Nucleus accumbens (tissue), 56 donors: ENCODE measurements around the gene OR7C2.
"Not testable (repeated sequence)": the region's sequence is repeated elsewhere in the genome, so short reads cannot be mapped to it uniquely, and the experiment has no call there.

Experiments used
- DNase-seq, 56 donors: peaks; one replicate each; lab custom pipeline; 2025; lab: John Stamatoyannopoulos, UW

The OR7C2 gene

GRCh38 chr19:14941189-14941588, at the start of gene OR7C2:
OR7C2 (plus strand) TSS chr19:14941489; CDS start chr19:14941489, 0 bp downstream.
- DNase-seq: no peak

- DNase-seq: no peak
Observed at GRCh38 chr19:14901675-14902260, 39.5 kb upstream of the OR7C2 start.

GRCh38 chr19:14906711-14907110, 34.6 kb upstream of the OR7C2 start:
- DNase-seq: no peak

- no peak for DNase-seq
Observed at GRCh38 chr19:14915116-14915515, 26.2 kb upstream of the OR7C2 start.

GRCh38 chr19:14916848-14917247, 24.4 kb upstream of the OR7C2 start:
- DNase-seq: no peak

GRCh38 chr19:14933506-14933905, 7.8 kb upstream of the OR7C2 start:
- DNase-seq: no peak

- DNase-seq: no peak
Observed at GRCh38 chr19:14940266-14940665, 1.0 kb upstream of the OR7C2 start.

GRCh38 chr19:14943601-14944000, 2.3 kb downstream of the OR7C2 start:
- no peak for DNase-seq

GRCh38 chr19:14944456-14944855, 3.2 kb downstream of the OR7C2 start:
- no peak for DNase-seq

GRCh38 chr19:14949413-14949812, 8.1 kb downstream of the OR7C2 start:
- DNase-seq: not testable (repeated sequence)

GRCh38 chr19:14949876-14950275, 8.6 kb downstream of the OR7C2 start:
- DNase-seq: no peak

- DNase-seq: no peak
Observed at GRCh38 chr19:14950421-14950820, 9.1 kb downstream of the OR7C2 start.

GRCh38 chr19:14952767-14953166, 11.5 kb downstream of the OR7C2 start:
- DNase-seq: no peak

- DNase-seq: peak in 1 of 56 donors; percentile 10
Observed at GRCh38 chr19:14954071-14954655, 12.9 kb downstream of the OR7C2 start.

- no peak for DNase-seq
Observed at GRCh38 chr19:14957464-14957863, 16.2 kb downstream of the OR7C2 start.

- no peak for DNase-seq
Observed at GRCh38 chr19:14959263-14959662, 18.0 kb downstream of the OR7C2 start.

- DNase-seq: no peak
Observed at GRCh38 chr19:14961956-14962685, 20.8 kb downstream of the OR7C2 start.

- DNase-seq: no peak
Observed at GRCh38 chr19:14968247-14968646, 27.0 kb downstream of the OR7C2 start.

GRCh38 chr19:14971474-14971873, 30.2 kb downstream of the OR7C2 start:
- DNase-seq: no peak

GRCh38 chr19:14972676-14973075, 31.4 kb downstream of the OR7C2 start:
- no peak for DNase-seq

- no peak for DNase-seq
Observed at GRCh38 chr19:14974488-14974887, 33.2 kb downstream of the OR7C2 start.

GRCh38 chr19:14977128-14977527, 35.8 kb downstream of the OR7C2 start:
- no peak for DNase-seq
